ENCODE data around the gene MYO9B. TPM values are rescaled to one million over a fixed set of nuclear protein-coding genes. Genes with fewer than 3 reads are reported as not detected.

Gene MYO9B
- polyA plus RNA-seq, 3 donors, result 5.9 to 366 (median 7.5) TPM

DNA sequence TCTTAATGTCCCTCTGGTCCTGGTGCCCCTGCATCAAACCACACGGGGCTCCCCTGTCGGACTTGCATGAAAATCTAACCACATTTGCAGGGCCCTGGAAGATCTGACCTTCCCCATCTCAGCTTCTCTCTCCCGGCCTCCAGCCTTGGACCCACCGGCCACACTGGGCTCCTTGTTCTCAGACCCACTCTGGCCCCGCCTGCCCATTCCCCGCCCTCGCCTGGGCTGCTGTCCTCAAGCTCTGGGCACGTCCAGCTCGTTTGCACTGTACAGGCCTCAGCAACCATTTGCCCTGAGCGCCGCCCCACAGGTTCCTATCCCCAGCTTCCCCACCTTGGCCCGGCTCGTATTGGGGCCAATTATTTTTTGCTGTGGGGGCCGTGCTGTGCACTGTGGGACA lies 10.5 kb downstream of the MYO9B start:
- intact Hi-C loops (cut with micrococcal nuclease), result no loop called here
- no peak for DNase-seq
- Histone ChIP-seq H3K9ac (ENCODE audit: insufficient read depth, low read length, poor library complexity, severe bottlenecking) (no peak overlapping the region), H2AFZ (ENCODE audit: insufficient read depth, low read depth, low read length, poor library complexity, severe bottlenecking) (no peak overlapping the region), H3K4me1 (ENCODE audit: control insufficient read depth in 1 of 2, insufficient read depth in 2 of 2, low read length in 2 of 2) (peaks cover 29 to 42% of the 10 kb centered on the region in 2 donors), H3K4me2 (replicated peaks; ENCODE audit: extremely low read depth, low read length, poor library complexity, severe bottlenecking) (no peak overlapping the region), H4K20me1 (ENCODE audit: insufficient read depth, low read length) (peaks cover 75% of the 10 kb centered on the region), H3K27ac (ENCODE audit: low read depth in 1 of 2, low read length in 2 of 2) (no peak overlapping the region), H3K79me2 (ENCODE audit: insufficient read depth, low read length) (peaks cover 98% of the 10 kb centered on the region), H3K27me3 (ENCODE audit: control insufficient read depth in 2 of 2, insufficient read depth in 2 of 2, low read length in 2 of 2) (no peaks in the 10 kb centered on the region), H3K9me3 (replicated peaks in 1 of 2; ENCODE audit: control insufficient read depth in 1 of 2, insufficient read depth in 1 of 2, low read length in 2 of 2) (no peaks in the 10 kb centered on the region), H3K4me3 (replicated peaks in 1 of 3; ENCODE audit: low read depth in 2 of 3, low read length in 3 of 3) (no peak overlapping the region), H3K36me3 (replicated peaks in 1 of 2; ENCODE audit: control insufficient read depth in 1 of 2, insufficient read depth in 2 of 2, low read length in 2 of 2) (peaks cover 18 to 58% of the 10 kb centered on the region in 2 donors)
- H3K4me3 Mint-ChIP-seq, result no peak overlapping the region
- WGBS (ENCODE audit: insufficient coverage), result 95% methylated on average over 13 of the region's 14 CpGs
- H3K27ac Mint-ChIP-seq, result peak overlapping the region in 3 of 7 donors; percentile 69 to 87 (median 72)
- TF ChIP-seq, protein P1, sequence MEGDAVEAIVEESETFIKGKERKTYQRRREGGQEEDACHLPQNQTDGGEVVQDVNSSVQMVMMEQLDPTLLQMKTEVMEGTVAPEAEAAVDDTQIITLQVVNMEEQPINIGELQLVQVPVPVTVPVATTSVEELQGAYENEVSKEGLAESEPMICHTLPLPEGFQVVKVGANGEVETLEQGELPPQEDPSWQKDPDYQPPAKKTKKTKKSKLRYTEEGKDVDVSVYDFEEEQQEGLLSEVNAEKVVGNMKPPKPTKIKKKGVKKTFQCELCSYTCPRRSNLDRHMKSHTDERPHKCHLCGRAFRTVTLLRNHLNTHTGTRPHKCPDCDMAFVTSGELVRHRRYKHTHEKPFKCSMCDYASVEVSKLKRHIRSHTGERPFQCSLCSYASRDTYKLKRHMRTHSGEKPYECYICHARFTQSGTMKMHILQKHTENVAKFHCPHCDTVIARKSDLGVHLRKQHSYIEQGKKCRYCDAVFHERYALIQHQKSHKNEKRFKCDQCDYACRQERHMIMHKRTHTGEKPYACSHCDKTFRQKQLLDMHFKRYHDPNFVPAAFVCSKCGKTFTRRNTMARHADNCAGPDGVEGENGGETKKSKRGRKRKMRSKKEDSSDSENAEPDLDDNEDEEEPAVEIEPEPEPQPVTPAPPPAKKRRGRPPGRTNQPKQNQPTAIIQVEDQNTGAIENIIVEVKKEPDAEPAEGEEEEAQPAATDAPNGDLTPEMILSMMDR (IDR thresholded peaks at IDR 0.05), result no peak
- peaks cover 61% of the 10 kb centered on the region for H3K4me1 Mint-ChIP-seq
- peaks cover 67 to 81% of the 10 kb centered on the region in 2 donors for H3K36me3 Mint-ChIP-seq
- H3K9me3 Mint-ChIP-seq, result peaks cover 0 to 1% (median 0%) of the 10 kb centered on the region in 7 donors
- peaks cover 0 to 6% (median 2%) of the 10 kb centered on the region in 3 donors for H3K27me3 Mint-ChIP-seq (ENCODE audit: low read depth in 3 of 3)

DNA sequence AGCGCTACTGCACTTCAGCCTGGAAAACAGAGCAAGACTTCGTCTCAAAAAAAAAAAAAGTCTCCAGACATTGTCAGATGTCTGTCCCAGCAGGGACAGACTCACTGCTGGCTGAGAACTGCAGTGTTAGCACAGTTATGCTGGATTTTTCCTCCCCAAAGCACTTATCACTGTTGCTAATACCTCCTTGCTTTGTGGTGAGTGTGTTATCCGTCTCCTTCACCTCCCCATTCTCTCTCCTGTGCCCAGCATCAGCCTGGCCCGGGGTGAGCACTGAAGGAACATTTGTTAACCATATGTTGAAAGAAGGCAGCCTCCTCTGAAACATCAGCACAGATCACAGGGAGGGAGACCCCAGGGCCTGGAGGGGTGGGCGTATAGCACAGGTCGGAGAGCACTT lies 11.3 kb downstream of the MYO9B start:
- Mint-ChIP-seq H3K27me3 (ENCODE audit: low read depth in 3 of 3) (peaks cover 0 to 6% (median 2%) of the 10 kb centered on the region in 3 donors), H3K4me1 (peaks cover 64% of the 10 kb centered on the region), H3K36me3 (peaks cover 64 to 76% of the 10 kb centered on the region in 2 donors), H3K27ac (peak overlapping the region in 6 of 7 donors; percentile 23 to 88 (median 70)), H3K4me3 (no peak overlapping the region), H3K9me3 (peaks cover 0 to 1% (median 0%) of the 10 kb centered on the region in 7 donors)
- DNase-seq, result no peak
- intact Hi-C loops (cut with micrococcal nuclease), result no loop called here
- H3K4me2 ChIP-seq (replicated peaks; ENCODE audit: extremely low read depth, low read length, poor library complexity, severe bottlenecking), result no peak overlapping the region
- peaks cover 18 to 56% of the 10 kb centered on the region in 2 donors for H3K36me3 ChIP-seq (replicated peaks in 1 of 2; ENCODE audit: control insufficient read depth in 1 of 2, insufficient read depth in 2 of 2, low read length in 2 of 2)
- H3K4me1 ChIP-seq (ENCODE audit: control insufficient read depth in 1 of 2, insufficient read depth in 2 of 2, low read length in 2 of 2), result peaks cover 36 to 45% of the 10 kb centered on the region in 2 donors
- peaks cover 98% of the 10 kb centered on the region for H3K79me2 ChIP-seq (ENCODE audit: insufficient read depth, low read length)
- H3K27me3 ChIP-seq (ENCODE audit: control insufficient read depth in 2 of 2, insufficient read depth in 2 of 2, low read length in 2 of 2), result no peaks in the 10 kb centered on the region
- no peak overlapping the region for H3K9ac ChIP-seq (ENCODE audit: insufficient read depth, low read length, poor library complexity, severe bottlenecking)
- peak overlapping the region in 1 of 2 donors; percentile 34 for H3K27ac ChIP-seq (ENCODE audit: low read depth in 1 of 2, low read length in 2 of 2)
- no peak overlapping the region for H3K4me3 ChIP-seq (replicated peaks in 1 of 3; ENCODE audit: low read depth in 2 of 3, low read length in 3 of 3)
- TF ChIP-seq, protein P1 (IDR thresholded peaks at IDR 0.05), result no peak
- H2AFZ ChIP-seq (ENCODE audit: insufficient read depth, low read depth, low read length, poor library complexity, severe bottlenecking), result no peak overlapping the region
- H3K9me3 ChIP-seq (replicated peaks in 1 of 2; ENCODE audit: control insufficient read depth in 1 of 2, insufficient read depth in 1 of 2, low read length in 2 of 2), result no peaks in the 10 kb centered on the region
- WGBS (ENCODE audit: insufficient coverage), result 100% methylated on average over 4 of the region's 6 CpGs
- peaks cover 72% of the 10 kb centered on the region for H4K20me1 ChIP-seq (ENCODE audit: insufficient read depth, low read length)

Data from CD14-positive monocyte (primary cell).